ENCODE data around the gene MYL4. TPM values are rescaled to one million over a fixed set of nuclear protein-coding genes. Genes with fewer than 3 reads are reported as not detected.

MYL4 gene
- total and polyA plus RNA-seq, 10 of the 15 experiments (the other 5 are each of a cell fraction or from before 2014, with no cell fraction given), result 0.23 to 1.6 (median 0.58) TPM; not detected in 3

DNA sequence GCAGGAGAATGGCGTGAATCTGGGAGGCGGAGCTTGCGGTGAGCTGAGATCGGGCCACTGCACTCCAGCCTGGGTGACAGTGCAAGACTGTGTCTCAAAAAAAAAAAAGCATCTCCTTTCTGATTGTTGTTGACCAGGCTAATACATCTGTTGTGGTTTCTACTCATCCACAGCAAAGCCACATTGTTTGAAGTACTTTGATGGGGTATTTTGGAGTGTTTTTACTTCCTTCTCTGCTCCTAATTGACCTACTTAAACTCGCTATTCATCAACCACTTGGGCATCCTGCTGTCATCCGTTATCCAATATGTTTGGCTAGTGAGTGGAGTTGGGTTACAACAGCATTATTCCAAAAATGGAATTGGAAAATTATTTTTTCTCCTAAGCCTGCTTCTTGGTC is 16.6 kb upstream of the MYL4 start (continued):
- TF ChIP-seq YY1 (IDR thresholded peaks at IDR 0.05; ENCODE audit: low read depth, low read length) (no peak), SUZ12 (IDR thresholded peaks at IDR 0.05; ENCODE audit: unreplicated experiment) (no peak), NR2C2 (IDR thresholded peaks at IDR 0.05; ENCODE audit: borderline replicate concordance, control insufficient read depth, insufficient read length, low read depth) (no peak), EZH2 (IDR thresholded peaks at IDR 0.05; ENCODE audit: borderline replicate concordance, control insufficient read depth, low read depth, low read length) (no peak), CTCF (IDR thresholded peaks at IDR 0.05 in 2 of 3, conservative IDR thresholded peaks at IDR 0.05 in 1 of 3; ENCODE audit: control insufficient read depth in 2 of 3, extremely low read depth in 1 of 3, insufficient read depth in 1 of 3, low read depth in 3 of 3, low read length in 3 of 3) (no peak), IKZF1 (conservative IDR thresholded peaks at IDR 0.05) (peak; percentile 84), ESRRA (IDR thresholded peaks at IDR 0.05; ENCODE audit: low read length) (no peak), E4F1 (IDR thresholded peaks at IDR 0.05; ENCODE audit: borderline replicate concordance, partially characterized antibody) (no peak), ATF7 (IDR thresholded peaks at IDR 0.05; ENCODE audit: low read depth) (peak; percentile 62; the same call in 1 of the 2 replicates), YBX1 (IDR thresholded peaks at IDR 0.05) (no peak), IRF4 (IDR thresholded peaks at IDR 0.05; ENCODE audit: low read depth, low read length) (no peak), CEBPB (IDR thresholded peaks at IDR 0.05; ENCODE audit: borderline replicate concordance in 1 of 2, low read depth in 2 of 2, low read length in 2 of 2) (no peak), KLF5 (IDR thresholded peaks at IDR 0.05; ENCODE audit: partially characterized antibody) (no peak), SREBF1 (IDR thresholded peaks at IDR 0.05; ENCODE audit: low read length) (no peak), POLR2A (IDR thresholded peaks at IDR 0.05; ENCODE audit: low read depth, low read length) (no peak), PAX5 (IDR thresholded peaks at IDR 0.05; ENCODE audit: borderline replicate concordance, low read depth, low read length) (peak; percentile 39; the same call in 1 of the 2 replicates), BHLHE40 (IDR thresholded peaks at IDR 0.05; ENCODE audit: borderline replicate concordance in 1 of 2, low read depth in 2 of 2, low read length in 1 of 2) (peak in 1 of 2 experiments; percentile 18; a peak in 1 of 4 replicates), POLR2AphosphoS2 (IDR thresholded peaks at IDR 0.05; ENCODE audit: low read depth, low read length) (no peak), MTA2 (IDR thresholded peaks at IDR 0.05; ENCODE audit: low read depth) (peak; percentile 94), ZNF207 (IDR thresholded peaks at IDR 0.05; ENCODE audit: borderline replicate concordance) (no peak), CHD2 (IDR thresholded peaks at IDR 0.05; ENCODE audit: borderline replicate concordance, low read depth, low read length) (no peak), JUNB (IDR thresholded peaks at IDR 0.05) (no peak), HDGF (IDR thresholded peaks at IDR 0.05) (no peak; the same call in 1 of the 2 replicates), MAX (IDR thresholded peaks at IDR 0.05; ENCODE audit: low read depth, low read length) (no peak), FOXK2 (IDR thresholded peaks at IDR 0.05) (no peak), ZNF384 (IDR thresholded peaks at IDR 0.05; ENCODE audit: borderline replicate concordance, low read depth, low read length) (peak; percentile 79; the same call in 1 of the 2 replicates), KAT2A (conservative IDR thresholded peaks at IDR 0.05; ENCODE audit: control insufficient read depth, low read depth, low read length) (no peak)

Data from GM12878 (cell line).